Osteocyte (in vitro differentiated cells): ENCODE data around the gene ARHGAP31. TPM values are rescaled to one million over a fixed set of nuclear protein-coding genes. Genes with fewer than 3 reads are reported as not detected.

Source experiments
- DNase-seq: peaks from one replicate; pipeline ENCODE4 v3.0.0; 2021; ENCODE audit warnings: mixed read lengths; ENCODE audit not compliant: unreplicated experiment; ENCODE audit errors: extremely low spot score
- H3K27ac Mint-ChIP-seq: one replicate; pipeline ENCODE4 v1.8.0; 2021; ENCODE audit warnings: mild to moderate bottlenecking, mixed read lengths; ENCODE audit not compliant: unreplicated experiment
- H3K27me3 Mint-ChIP-seq: one replicate; pipeline ENCODE4 v1.8.0; 2021; ENCODE audit warnings: mixed read lengths; ENCODE audit not compliant: unreplicated experiment
- H3K36me3 Mint-ChIP-seq: one replicate; pipeline ENCODE4 v1.8.0; 2021; ENCODE audit warnings: mixed read lengths; ENCODE audit not compliant: unreplicated experiment
- H3K4me1 Mint-ChIP-seq: one replicate; pipeline ENCODE4 v1.8.0; 2021; ENCODE audit warnings: mixed read lengths; ENCODE audit not compliant: unreplicated experiment
- H3K4me3 Mint-ChIP-seq: one replicate; pipeline ENCODE4 v1.8.0; 2021; ENCODE audit warnings: mild to moderate bottlenecking, moderate library complexity, mixed read lengths; ENCODE audit not compliant: unreplicated experiment
- H3K9me3 Mint-ChIP-seq: one replicate; pipeline ENCODE4 v1.8.0; 2021; ENCODE audit warnings: mixed read lengths; ENCODE audit not compliant: unreplicated experiment
- total RNA-seq: library from RNA; stranded (reverse); gene quantifications from 2 replicates; pipeline ENCODE4 v1.2.1, GENCODE V29; 2021
- TF ChIP-seq, protein P1 (sequence below): fragments of 200-600 bp; sonication (generic); IDR thresholded peaks from 2 replicates; pipeline ENCODE4 v1.5.0; 2021; ENCODE audit warnings: antibody characterized with exemption, mild to moderate bottlenecking, moderate library complexity

Gene ARHGAP31
- total RNA-seq, 1 donor from 2014 or later = 49.7 TPM

DNA sequence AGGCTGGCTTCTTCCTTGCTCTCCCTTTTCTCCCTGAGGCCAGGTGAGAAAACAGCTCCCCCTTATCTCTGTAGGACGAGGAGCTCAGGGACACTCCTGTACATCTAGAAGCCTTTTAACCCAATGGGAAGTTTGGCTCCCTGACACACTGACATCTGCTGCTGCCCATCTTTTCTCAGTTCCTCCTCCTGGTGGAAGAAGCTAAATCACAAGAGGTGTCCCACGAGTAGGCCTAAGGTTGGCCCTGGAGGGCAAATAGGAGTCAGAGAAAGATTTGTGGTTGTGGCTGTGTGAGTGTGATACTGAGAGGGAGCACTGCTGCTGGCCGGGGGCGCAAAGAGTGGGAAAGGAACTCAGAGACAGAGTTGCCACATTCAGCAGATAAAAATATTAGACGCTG lies 49.5 kb downstream of the ARHGAP31 start:
- Mint-ChIP-seq H3K27me3 (no peaks in the 10 kb centered on the region), H3K9me3 (no peaks in the 10 kb centered on the region), H3K27ac (no peak overlapping the region), H3K4me3 (no peak overlapping the region), H3K4me1 (peaks cover 32% of the 10 kb centered on the region), H3K36me3 (peaks cover 4% of the 10 kb centered on the region)
- DNase-seq = no peak
- TF ChIP-seq, protein P1, sequence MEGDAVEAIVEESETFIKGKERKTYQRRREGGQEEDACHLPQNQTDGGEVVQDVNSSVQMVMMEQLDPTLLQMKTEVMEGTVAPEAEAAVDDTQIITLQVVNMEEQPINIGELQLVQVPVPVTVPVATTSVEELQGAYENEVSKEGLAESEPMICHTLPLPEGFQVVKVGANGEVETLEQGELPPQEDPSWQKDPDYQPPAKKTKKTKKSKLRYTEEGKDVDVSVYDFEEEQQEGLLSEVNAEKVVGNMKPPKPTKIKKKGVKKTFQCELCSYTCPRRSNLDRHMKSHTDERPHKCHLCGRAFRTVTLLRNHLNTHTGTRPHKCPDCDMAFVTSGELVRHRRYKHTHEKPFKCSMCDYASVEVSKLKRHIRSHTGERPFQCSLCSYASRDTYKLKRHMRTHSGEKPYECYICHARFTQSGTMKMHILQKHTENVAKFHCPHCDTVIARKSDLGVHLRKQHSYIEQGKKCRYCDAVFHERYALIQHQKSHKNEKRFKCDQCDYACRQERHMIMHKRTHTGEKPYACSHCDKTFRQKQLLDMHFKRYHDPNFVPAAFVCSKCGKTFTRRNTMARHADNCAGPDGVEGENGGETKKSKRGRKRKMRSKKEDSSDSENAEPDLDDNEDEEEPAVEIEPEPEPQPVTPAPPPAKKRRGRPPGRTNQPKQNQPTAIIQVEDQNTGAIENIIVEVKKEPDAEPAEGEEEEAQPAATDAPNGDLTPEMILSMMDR = no peak

DNA sequence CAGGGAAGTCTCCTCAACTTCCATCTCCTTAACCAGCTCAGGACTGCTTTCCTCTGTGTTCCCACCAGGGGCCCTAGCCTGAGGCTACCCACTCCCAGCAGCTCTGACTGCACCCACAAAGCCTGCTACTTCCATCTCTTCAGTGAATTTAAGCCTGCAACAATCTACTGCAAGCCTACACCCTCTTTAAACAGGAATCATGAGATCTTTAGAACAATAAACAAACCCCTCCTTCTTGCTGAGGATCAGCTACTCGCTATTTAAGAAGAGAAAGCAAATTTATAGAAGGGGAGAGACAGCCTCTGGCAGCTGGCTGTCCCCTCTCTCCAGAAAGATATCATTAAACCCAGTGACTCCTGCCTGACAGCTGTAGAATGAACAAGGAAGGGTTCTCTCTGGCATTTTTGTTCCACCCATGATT lies 51.9 kb downstream of the ARHGAP31 start:
- TF ChIP-seq, protein P1 = no peak
- peak overlapping the region; percentile 72 for H3K27ac Mint-ChIP-seq
- H3K4me3 Mint-ChIP-seq = peak overlapping the region; percentile 34
- H3K27me3 Mint-ChIP-seq = no peaks in the 10 kb centered on the region
- DNase-seq = no peak
- peaks cover 51% of the 10 kb centered on the region for H3K4me1 Mint-ChIP-seq
- H3K36me3 Mint-ChIP-seq = no peaks in the 10 kb centered on the region
- no peaks in the 10 kb centered on the region for H3K9me3 Mint-ChIP-seq

DNA sequence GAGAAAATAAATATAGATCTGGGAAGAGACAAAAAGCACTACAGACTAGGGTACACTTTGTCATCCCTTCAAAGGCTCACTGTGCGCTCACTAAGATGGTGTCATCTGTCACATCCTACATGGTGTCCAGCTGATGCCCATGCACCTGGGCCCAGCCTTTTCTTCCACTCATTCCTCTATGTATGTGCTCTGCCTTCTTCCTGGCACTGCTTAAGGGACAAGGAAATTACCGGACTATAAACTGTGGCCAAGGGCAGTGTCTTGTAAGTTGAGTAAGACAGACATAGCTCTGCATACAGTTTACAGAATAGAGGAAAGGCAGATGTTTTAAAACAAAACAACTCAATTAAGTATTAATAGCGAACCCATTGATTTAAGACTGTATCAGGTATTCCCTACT lies 52.9 kb downstream of the ARHGAP31 start:
- H3K27me3 Mint-ChIP-seq = no peaks in the 10 kb centered on the region
- DNase-seq = no peak
- TF ChIP-seq, protein P1 = no peak
- H3K27ac Mint-ChIP-seq = no peak overlapping the region
- peaks cover 59% of the 10 kb centered on the region for H3K4me1 Mint-ChIP-seq
- no peaks in the 10 kb centered on the region for H3K36me3 Mint-ChIP-seq
- H3K4me3 Mint-ChIP-seq = no peak overlapping the region
- H3K9me3 Mint-ChIP-seq = no peaks in the 10 kb centered on the region

DNA sequence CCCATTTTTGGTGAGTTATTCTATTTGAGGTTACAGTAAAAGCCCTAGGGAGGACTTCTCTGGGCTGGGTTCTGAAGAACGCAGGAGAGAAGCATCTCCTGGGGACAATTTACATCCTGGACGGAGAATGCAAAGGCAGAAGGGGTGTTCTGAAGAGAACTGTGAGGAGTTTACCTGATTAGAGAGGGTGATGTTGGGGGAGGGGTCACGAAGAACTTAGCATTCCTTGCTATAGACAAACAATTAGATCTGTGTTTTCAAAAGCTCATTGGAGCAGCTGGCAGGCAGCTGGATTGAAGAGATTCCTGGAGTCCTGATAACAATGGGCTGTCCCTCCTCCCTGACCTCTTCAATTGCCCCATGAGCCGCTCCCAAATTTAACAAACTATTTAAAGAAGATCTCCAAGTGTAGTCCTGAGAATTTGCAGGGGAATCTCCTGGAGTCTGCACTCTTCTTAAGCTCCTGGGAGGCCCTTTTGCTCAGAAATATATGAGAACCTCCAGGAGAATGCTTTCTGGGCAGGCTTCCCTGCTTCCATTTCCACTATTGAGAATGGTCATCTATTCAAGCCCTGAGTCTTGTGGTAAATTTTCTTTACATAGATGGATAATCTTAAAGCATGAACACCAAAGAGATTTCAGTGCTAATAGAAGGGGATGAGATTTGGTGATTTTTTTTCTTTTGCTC lies 55.3 kb downstream of the ARHGAP31 start:
- H3K36me3 Mint-ChIP-seq = no peaks in the 10 kb centered on the region
- H3K4me3 Mint-ChIP-seq = no peak overlapping the region
- TF ChIP-seq, protein P1 = no peak
- DNase-seq = no peak
- no peaks in the 10 kb centered on the region for H3K27me3 Mint-ChIP-seq
- peaks cover 77% of the 10 kb centered on the region for H3K4me1 Mint-ChIP-seq
- no peaks in the 10 kb centered on the region for H3K9me3 Mint-ChIP-seq
- peak overlapping the region; percentile 64 for H3K27ac Mint-ChIP-seq

DNA sequence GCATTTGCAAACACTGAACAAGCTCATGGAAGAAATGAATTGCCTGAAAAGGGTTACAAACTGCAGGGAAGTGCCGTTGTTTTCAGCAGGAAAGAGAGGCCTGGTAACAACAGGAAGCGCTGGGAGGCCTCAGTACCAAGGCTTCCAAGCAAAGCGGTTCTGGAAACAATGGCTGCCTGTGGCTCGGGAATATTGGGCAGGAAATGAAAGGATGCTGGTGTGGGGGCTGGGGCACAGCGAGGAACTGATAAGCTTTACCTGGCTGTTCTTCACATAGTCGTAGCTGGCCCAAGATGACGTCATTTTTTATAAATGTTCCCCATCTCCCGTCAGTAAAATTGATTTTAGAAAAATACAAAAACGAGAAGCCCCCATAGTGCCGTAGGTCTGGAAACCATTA lies 55.9 kb downstream of the ARHGAP31 start:
- Mint-ChIP-seq H3K4me3 (peak overlapping the region; percentile 3), H3K27me3 (no peaks in the 10 kb centered on the region), H3K36me3 (no peaks in the 10 kb centered on the region), H3K27ac (peak overlapping the region; percentile 64), H3K9me3 (no peaks in the 10 kb centered on the region), H3K4me1 (peaks cover 74% of the 10 kb centered on the region)
- DNase-seq = no peak
- TF ChIP-seq, protein P1 = no peak
